ENCODE data around the gene CFDP1.

Gene CFDP1

GRCh38 chr16:75432828-75433731 is at the start of gene CFDP1:
Gene CFDP1, minus strand, starts transcription at chr16:75433503. Its CDS starts 151 bp downstream, at chr16:75433352.
- in situ Hi-C loops (cut with HindIII; ENCODE audit: low sequenced_read_pairs) = no loop called here
- no peak for TF ChIP-seq CTCF (IDR thresholded peaks at IDR 0.05; ENCODE audit: low read depth, low read length)
- H3K4me3 ChIP-seq (ENCODE audit: low read depth, low read length) = peak within 1 kb of the TSS; percentile 96
- peak; percentile 95 for DNase-seq (ENCODE audit: low read depth, low spot score)

- no peak for TF ChIP-seq CTCF (IDR thresholded peaks at IDR 0.05; ENCODE audit: low read depth, low read length)
- no peak for DNase-seq (ENCODE audit: low read depth, low spot score)
- H3K4me3 ChIP-seq (ENCODE audit: low read depth, low read length) = no peak overlapping the region
- in situ Hi-C loops (cut with HindIII; ENCODE audit: low sequenced_read_pairs) = no loop called here
Measured at GRCh38 chr16:75482434-75483205, 49.3 kb upstream of the CFDP1 start.

- in situ Hi-C loops (cut with HindIII; ENCODE audit: low sequenced_read_pairs) = no loop called here
- H3K4me3 ChIP-seq (ENCODE audit: low read depth, low read length) = no peak overlapping the region
- no peak for DNase-seq (ENCODE audit: low read depth, low spot score)
- TF ChIP-seq CTCF (IDR thresholded peaks at IDR 0.05; ENCODE audit: low read depth, low read length) = no peak
Measured at GRCh38 chr16:75481475-75481874, 48.2 kb upstream of the CFDP1 start.

- TF ChIP-seq CTCF (IDR thresholded peaks at IDR 0.05; ENCODE audit: low read depth, low read length) = no peak
- DNase-seq (ENCODE audit: low read depth, low spot score) = no peak
- in situ Hi-C loops (cut with HindIII; ENCODE audit: low sequenced_read_pairs) = no loop called here
- H3K4me3 ChIP-seq (ENCODE audit: low read depth, low read length) = no peak overlapping the region
Measured at GRCh38 chr16:75479421-75479990, 46.2 kb upstream of the CFDP1 start.

- in situ Hi-C loops (cut with HindIII; ENCODE audit: low sequenced_read_pairs) = no loop called here
- no peak for DNase-seq (ENCODE audit: low read depth, low spot score)
- no peak overlapping the region for H3K4me3 ChIP-seq (ENCODE audit: low read depth, low read length)
- no peak for TF ChIP-seq CTCF (IDR thresholded peaks at IDR 0.05; ENCODE audit: low read depth, low read length)
Measured at GRCh38 chr16:75478480-75479345, 45.4 kb upstream of the CFDP1 start.
